ENCODE results near the gene LGI4.

The LGI4 gene

GRCh38 chr19:35081201-35081600 lies 53.7 kb downstream of the LGI4 start:
- H2BK120ac ChIP-seq (ENCODE audit: low read depth, low read length) = no peak overlapping the region
- DNase-seq (ENCODE audit: low spot score) = no peak
- H2AFZ ChIP-seq (ENCODE audit: low read length) = no peak overlapping the region
- H2BK5ac ChIP-seq (ENCODE audit: low read length) = no peak overlapping the region
- no CpG with 5 or more reads among the region's 6 CpGs for WGBS, 2 donors (ENCODE audit: extremely low coverage in 2 of 2, insufficient read length in 2 of 2, insufficient replicate concordance in 1 of 2)
- no peak overlapping the region for H3K27ac ChIP-seq (replicated peaks; ENCODE audit: low read length)
- H2AK5ac ChIP-seq (ENCODE audit: low read depth, low read length) = no peak overlapping the region
- no peak overlapping the region for H3K23ac ChIP-seq (ENCODE audit: low read depth, low read length, poor library complexity)
- peaks cover 0 to 6% (median 0%) of the 10 kb centered on the region in 3 experiments for H3K27me3 ChIP-seq (ENCODE audit: control insufficient read depth in 3 of 3, insufficient read depth in 3 of 3, low read depth in 1 of 3, low read length in 3 of 3)
- H2BK15ac ChIP-seq (ENCODE audit: low read length) = no peak overlapping the region
- no peak overlapping the region for H4K8ac ChIP-seq (ENCODE audit: low read depth, low read length)
- H3K4ac ChIP-seq (ENCODE audit: low read length) = no peak overlapping the region
- no peak overlapping the region for H3K4me2 ChIP-seq (ENCODE audit: insufficient read depth, low read length, poor library complexity, severe bottlenecking)
- no peak overlapping the region for H3K9ac ChIP-seq (ENCODE audit: low read depth, low read length, poor library complexity)
- H3K4me1 ChIP-seq (ENCODE audit: control insufficient read depth in 2 of 2, insufficient read depth in 1 of 2, low read depth in 1 of 2, low read length in 2 of 2) = no peaks in the 10 kb centered on the region
- no peak overlapping the region for H4K91ac ChIP-seq (ENCODE audit: low read depth, low read length, poor library complexity)
- no peak overlapping the region for H3K14ac ChIP-seq (ENCODE audit: low read length)
- H2BK12ac ChIP-seq (ENCODE audit: low read length) = no peak overlapping the region
- no peak overlapping the region for H3K4me3 ChIP-seq (ENCODE audit: low read length in 2 of 2)
- no peaks in the 10 kb centered on the region for H3K9me3 ChIP-seq (replicated peaks in 1 of 2; ENCODE audit: control insufficient read depth in 2 of 2, insufficient read depth in 1 of 2, low read depth in 1 of 2, low read length in 2 of 2)
- no peaks in the 10 kb centered on the region for H3K36me3 ChIP-seq (replicated peaks in 1 of 2; ENCODE audit: control insufficient read depth in 2 of 2, insufficient read depth in 2 of 2, low read length in 2 of 2)
- no peak overlapping the region for H3K18ac ChIP-seq (ENCODE audit: low read length)
- H3K79me1 ChIP-seq (ENCODE audit: low read depth, low read length) = no peaks in the 10 kb centered on the region

- H3K18ac ChIP-seq (ENCODE audit: low read length) = peak overlapping the region; percentile 69
- no peak overlapping the region for H3K4ac ChIP-seq (ENCODE audit: low read length)
- no peak overlapping the region for H2BK15ac ChIP-seq (ENCODE audit: low read length)
- no peak overlapping the region for H3K27ac ChIP-seq (replicated peaks; ENCODE audit: low read length)
- no peak overlapping the region for H3K4me3 ChIP-seq (ENCODE audit: low read length in 2 of 2)
- no peaks in the 10 kb centered on the region for H3K36me3 ChIP-seq (replicated peaks in 1 of 2; ENCODE audit: control insufficient read depth in 2 of 2, insufficient read depth in 2 of 2, low read length in 2 of 2)
- no peak overlapping the region for H3K9ac ChIP-seq (ENCODE audit: low read depth, low read length, poor library complexity)
- peak overlapping the region; percentile 43 for H3K14ac ChIP-seq (ENCODE audit: low read length)
- H2BK5ac ChIP-seq (ENCODE audit: low read length) = no peak overlapping the region
- WGBS, 2 donors (ENCODE audit: extremely low coverage in 2 of 2, insufficient read length in 2 of 2, insufficient replicate concordance in 1 of 2) = no CpG with 5 or more reads among the region's 16 CpGs
- H3K4me2 ChIP-seq (ENCODE audit: insufficient read depth, low read length, poor library complexity, severe bottlenecking) = no peak overlapping the region
- no peak overlapping the region for H2AFZ ChIP-seq (ENCODE audit: low read length)
- no peaks in the 10 kb centered on the region for H3K79me1 ChIP-seq (ENCODE audit: low read depth, low read length)
- H3K27me3 ChIP-seq (ENCODE audit: control insufficient read depth in 3 of 3, insufficient read depth in 3 of 3, low read depth in 1 of 3, low read length in 3 of 3) = peaks cover 0 to 5% (median 0%) of the 10 kb centered on the region in 3 experiments
- DNase-seq (ENCODE audit: low spot score) = no peak
- peak overlapping the region; percentile 87 for H2AK5ac ChIP-seq (ENCODE audit: low read depth, low read length)
- no peaks in the 10 kb centered on the region for H3K9me3 ChIP-seq (replicated peaks in 1 of 2; ENCODE audit: control insufficient read depth in 2 of 2, insufficient read depth in 1 of 2, low read depth in 1 of 2, low read length in 2 of 2)
- peak overlapping the region; percentile 44 for H2BK12ac ChIP-seq (ENCODE audit: low read length)
- H4K91ac ChIP-seq (ENCODE audit: low read depth, low read length, poor library complexity) = no peak overlapping the region
- H4K8ac ChIP-seq (ENCODE audit: low read depth, low read length) = no peak overlapping the region
- no peak overlapping the region for H3K23ac ChIP-seq (ENCODE audit: low read depth, low read length, poor library complexity)
- H2BK120ac ChIP-seq (ENCODE audit: low read depth, low read length) = no peak overlapping the region
- no peaks in the 10 kb centered on the region for H3K4me1 ChIP-seq (ENCODE audit: control insufficient read depth in 2 of 2, insufficient read depth in 1 of 2, low read depth in 1 of 2, low read length in 2 of 2)
Measured at GRCh38 chr19:35080613-35081170, 54.2 kb downstream of the LGI4 start.

- WGBS, 2 donors (ENCODE audit: extremely low coverage in 2 of 2, insufficient read length in 2 of 2, insufficient replicate concordance in 1 of 2) = no CpG with 5 or more reads among the region's 14 CpGs
- H3K4ac ChIP-seq (ENCODE audit: low read length) = peak overlapping the region; percentile 31
Measured at GRCh38 chr19:35079826-35080225, 55.0 kb downstream of the LGI4 start.

GRCh38 chr19:35077411-35078223 lies 57.2 kb downstream of the LGI4 start:
- no CpG with 5 or more reads among the region's 17 CpGs for WGBS, 2 donors (ENCODE audit: extremely low coverage in 2 of 2, insufficient read length in 2 of 2, insufficient replicate concordance in 1 of 2)
- DNase-seq (ENCODE audit: low spot score) = no peak
- no peak overlapping the region for H2BK5ac ChIP-seq (ENCODE audit: low read length)
- H3K23ac ChIP-seq (ENCODE audit: low read depth, low read length, poor library complexity) = peak overlapping the region; percentile 3
- no peak overlapping the region for H3K27ac ChIP-seq (replicated peaks; ENCODE audit: low read length)
- peak overlapping the region; percentile 23 for H3K18ac ChIP-seq (ENCODE audit: low read length)
- H2BK15ac ChIP-seq (ENCODE audit: low read length) = peak overlapping the region; percentile 7
- no peaks in the 10 kb centered on the region for H3K9me3 ChIP-seq (replicated peaks in 1 of 2; ENCODE audit: control insufficient read depth in 2 of 2, insufficient read depth in 1 of 2, low read depth in 1 of 2, low read length in 2 of 2)
- H3K79me1 ChIP-seq (ENCODE audit: low read depth, low read length) = no peaks in the 10 kb centered on the region
- H2BK12ac ChIP-seq (ENCODE audit: low read length) = no peak overlapping the region
- no peak overlapping the region for H3K9ac ChIP-seq (ENCODE audit: low read depth, low read length, poor library complexity)
- H3K4me1 ChIP-seq (ENCODE audit: control insufficient read depth in 2 of 2, insufficient read depth in 1 of 2, low read depth in 1 of 2, low read length in 2 of 2) = no peaks in the 10 kb centered on the region
- H3K36me3 ChIP-seq (replicated peaks in 1 of 2; ENCODE audit: control insufficient read depth in 2 of 2, insufficient read depth in 2 of 2, low read length in 2 of 2) = no peaks in the 10 kb centered on the region
- no peak overlapping the region for H2AK5ac ChIP-seq (ENCODE audit: low read depth, low read length)
- peaks cover 0 to 3% (median 0%) of the 10 kb centered on the region in 3 experiments for H3K27me3 ChIP-seq (ENCODE audit: control insufficient read depth in 3 of 3, insufficient read depth in 3 of 3, low read depth in 1 of 3, low read length in 3 of 3)
- H2BK120ac ChIP-seq (ENCODE audit: low read depth, low read length) = no peak overlapping the region
- no peak overlapping the region for H3K4me2 ChIP-seq (ENCODE audit: insufficient read depth, low read length, poor library complexity, severe bottlenecking)
- no peak overlapping the region for H3K4me3 ChIP-seq (ENCODE audit: low read length in 2 of 2)
- H2AFZ ChIP-seq (ENCODE audit: low read length) = no peak overlapping the region
- H3K14ac ChIP-seq (ENCODE audit: low read length) = no peak overlapping the region
- H4K91ac ChIP-seq (ENCODE audit: low read depth, low read length, poor library complexity) = no peak overlapping the region
- no peak overlapping the region for H3K4ac ChIP-seq (ENCODE audit: low read length)
- no peak overlapping the region for H4K8ac ChIP-seq (ENCODE audit: low read depth, low read length)

More at GRCh38 chr19:35079826-35080225, 55.0 kb downstream of the LGI4 start:
- H3K23ac ChIP-seq (ENCODE audit: low read depth, low read length, poor library complexity) = peak overlapping the region; percentile 34
- no peaks in the 10 kb centered on the region for H3K36me3 ChIP-seq (replicated peaks in 1 of 2; ENCODE audit: control insufficient read depth in 2 of 2, insufficient read depth in 2 of 2, low read length in 2 of 2)
- H3K27me3 ChIP-seq (ENCODE audit: control insufficient read depth in 3 of 3, insufficient read depth in 3 of 3, low read depth in 1 of 3, low read length in 3 of 3) = peaks cover 0 to 3% (median 0%) of the 10 kb centered on the region in 3 experiments
- no peaks in the 10 kb centered on the region for H3K4me1 ChIP-seq (ENCODE audit: control insufficient read depth in 2 of 2, insufficient read depth in 1 of 2, low read depth in 1 of 2, low read length in 2 of 2)
- H2AK5ac ChIP-seq (ENCODE audit: low read depth, low read length) = peak overlapping the region; percentile 47
- H3K9me3 ChIP-seq (replicated peaks in 1 of 2; ENCODE audit: control insufficient read depth in 2 of 2, insufficient read depth in 1 of 2, low read depth in 1 of 2, low read length in 2 of 2) = no peaks in the 10 kb centered on the region
- peak overlapping the region; percentile 77 for H3K18ac ChIP-seq (ENCODE audit: low read length)
- DNase-seq (ENCODE audit: low spot score) = no peak
- no peak overlapping the region for H3K27ac ChIP-seq (replicated peaks; ENCODE audit: low read length)
- no peak overlapping the region for H4K91ac ChIP-seq (ENCODE audit: low read depth, low read length, poor library complexity)
- peak overlapping the region; percentile 50 for H3K9ac ChIP-seq (ENCODE audit: low read depth, low read length, poor library complexity)
- peak overlapping the region; percentile 14 for H2BK15ac ChIP-seq (ENCODE audit: low read length)
- no peak overlapping the region for H3K4me2 ChIP-seq (ENCODE audit: insufficient read depth, low read length, poor library complexity, severe bottlenecking)
- no peaks in the 10 kb centered on the region for H3K79me1 ChIP-seq (ENCODE audit: low read depth, low read length)
- H2BK12ac ChIP-seq (ENCODE audit: low read length) = peak overlapping the region; percentile 93
- no peak overlapping the region for H2BK120ac ChIP-seq (ENCODE audit: low read depth, low read length)
- H3K4me3 ChIP-seq (ENCODE audit: low read length in 2 of 2) = no peak overlapping the region
- no peak overlapping the region for H2AFZ ChIP-seq (ENCODE audit: low read length)
- H2BK5ac ChIP-seq (ENCODE audit: low read length) = peak overlapping the region; percentile 25
- no peak overlapping the region for H3K14ac ChIP-seq (ENCODE audit: low read length)
- no peak overlapping the region for H4K8ac ChIP-seq (ENCODE audit: low read depth, low read length)
